ENCODE results near the gene HAUS7. TPM values are rescaled to one million over a fixed set of nuclear protein-coding genes. Genes with fewer than 3 reads are reported as not detected.

Gene HAUS7
- total RNA-seq, 1 experiment from 2014 or later: 59.9 TPM

- BruUV-seq (replicated peaks): no TSS peak
- no peaks in the 10 kb centered on the region for H3K36me3 ChIP-seq (ENCODE audit: control insufficient read depth, insufficient read depth, low read length)
- POLR2A ChIA-PET: no interaction called here
- no peak for TF ChIP-seq CTCF (IDR thresholded peaks at IDR 0.05)
- TF ChIP-seq SIN3A (IDR thresholded peaks at IDR 0.05; ENCODE audit: borderline replicate concordance, insufficient read depth, low read depth, low read length): no peak
- TF ChIP-seq POLR2AphosphoS5 (IDR thresholded peaks at IDR 0.05; ENCODE audit: low read depth, low read length): no peak
- TF ChIP-seq, protein P1, sequence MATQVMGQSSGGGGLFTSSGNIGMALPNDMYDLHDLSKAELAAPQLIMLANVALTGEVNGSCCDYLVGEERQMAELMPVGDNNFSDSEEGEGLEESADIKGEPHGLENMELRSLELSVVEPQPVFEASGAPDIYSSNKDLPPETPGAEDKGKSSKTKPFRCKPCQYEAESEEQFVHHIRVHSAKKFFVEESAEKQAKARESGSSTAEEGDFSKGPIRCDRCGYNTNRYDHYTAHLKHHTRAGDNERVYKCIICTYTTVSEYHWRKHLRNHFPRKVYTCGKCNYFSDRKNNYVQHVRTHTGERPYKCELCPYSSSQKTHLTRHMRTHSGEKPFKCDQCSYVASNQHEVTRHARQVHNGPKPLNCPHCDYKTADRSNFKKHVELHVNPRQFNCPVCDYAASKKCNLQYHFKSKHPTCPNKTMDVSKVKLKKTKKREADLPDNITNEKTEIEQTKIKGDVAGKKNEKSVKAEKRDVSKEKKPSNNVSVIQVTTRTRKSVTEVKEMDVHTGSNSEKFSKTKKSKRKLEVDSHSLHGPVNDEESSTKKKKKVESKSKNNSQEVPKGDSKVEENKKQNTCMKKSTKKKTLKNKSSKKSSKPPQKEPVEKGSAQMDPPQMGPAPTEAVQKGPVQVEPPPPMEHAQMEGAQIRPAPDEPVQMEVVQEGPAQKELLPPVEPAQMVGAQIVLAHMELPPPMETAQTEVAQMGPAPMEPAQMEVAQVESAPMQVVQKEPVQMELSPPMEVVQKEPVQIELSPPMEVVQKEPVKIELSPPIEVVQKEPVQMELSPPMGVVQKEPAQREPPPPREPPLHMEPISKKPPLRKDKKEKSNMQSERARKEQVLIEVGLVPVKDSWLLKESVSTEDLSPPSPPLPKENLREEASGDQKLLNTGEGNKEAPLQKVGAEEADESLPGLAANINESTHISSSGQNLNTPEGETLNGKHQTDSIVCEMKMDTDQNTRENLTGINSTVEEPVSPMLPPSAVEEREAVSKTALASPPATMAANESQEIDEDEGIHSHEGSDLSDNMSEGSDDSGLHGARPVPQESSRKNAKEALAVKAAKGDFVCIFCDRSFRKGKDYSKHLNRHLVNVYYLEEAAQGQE (IDR thresholded peaks at IDR 0.05; ENCODE audit: insufficient read depth in 1 of 2, low read depth in 2 of 2, low read length in 1 of 2): no peak
- TF ChIP-seq TCF7L2 (IDR thresholded peaks at IDR 0.05; ENCODE audit: low read depth, low read length): no peak
- H3K9me3 ChIP-seq (ENCODE audit: control insufficient read depth, insufficient read depth, low read depth, low read length): no peaks in the 10 kb centered on the region
- intact Hi-C loops (cut with micrococcal nuclease; ENCODE audit: unreplicated experiment) (no loop called here), in situ Hi-C loops (cut with HindIII; ENCODE audit: low pct_unique_long_range_greater_than_20kb, low sequenced_read_pairs) (no loop called here)
- no peak overlapping the region for H3K4me3 ChIP-seq (ENCODE audit: low read depth in 2 of 2, low read length in 2 of 2)
- no peaks in the 10 kb centered on the region for H3K27me3 ChIP-seq (ENCODE audit: control insufficient read depth, insufficient read depth, low read length)
- CTCF ChIA-PET: no interaction called here
- no peak overlapping the region for H3K27ac ChIP-seq (ENCODE audit: low read length)
- no peak for DNase-seq (ENCODE audit: low read depth, low spot score)
- no peaks in the 10 kb centered on the region for H3K4me1 ChIP-seq (ENCODE audit: control insufficient read depth, insufficient read depth, low read length)
- no peak for ATAC-seq
Measured at GRCh38 chrX:153501530-153501929, 31.2 kb upstream of the HAUS7 start.

GRCh38 chrX:153500676-153501280, 30.4 kb upstream of the HAUS7 start:
- Histone ChIP-seq H3K9me3 (ENCODE audit: control insufficient read depth, insufficient read depth, low read depth, low read length) (no peaks in the 10 kb centered on the region), H3K4me1 (ENCODE audit: control insufficient read depth, insufficient read depth, low read length) (no peaks in the 10 kb centered on the region), H3K36me3 (ENCODE audit: control insufficient read depth, insufficient read depth, low read length) (no peaks in the 10 kb centered on the region), H3K4me3 (ENCODE audit: low read depth in 2 of 2, low read length in 2 of 2) (no peak overlapping the region), H3K27ac (ENCODE audit: low read length) (no peak overlapping the region), H3K27me3 (ENCODE audit: control insufficient read depth, insufficient read depth, low read length) (no peaks in the 10 kb centered on the region)
- TF ChIP-seq, protein P1 (IDR thresholded peaks at IDR 0.05; ENCODE audit: insufficient read depth in 1 of 2, low read depth in 2 of 2, low read length in 1 of 2): no peak
- no peak for TF ChIP-seq SIN3A (IDR thresholded peaks at IDR 0.05; ENCODE audit: borderline replicate concordance, insufficient read depth, low read depth, low read length)
- no peak for TF ChIP-seq CTCF (IDR thresholded peaks at IDR 0.05)
- TF ChIP-seq POLR2AphosphoS5 (IDR thresholded peaks at IDR 0.05; ENCODE audit: low read depth, low read length): no peak
- no peak for TF ChIP-seq TCF7L2 (IDR thresholded peaks at IDR 0.05; ENCODE audit: low read depth, low read length)
- ATAC-seq (no peak), DNase-seq (ENCODE audit: low read depth, low spot score) (no peak)
- ChIA-PET CTCF (no interaction called here), POLR2A (no interaction called here)
- no TSS peak for BruUV-seq (replicated peaks)
- in situ Hi-C loops (cut with HindIII; ENCODE audit: low pct_unique_long_range_greater_than_20kb, low sequenced_read_pairs) (no loop called here), intact Hi-C loops (cut with micrococcal nuclease; ENCODE audit: unreplicated experiment) (no loop called here)
